OCI-LY1 (cell line): Measurements from ENCODE around the gene TXNL1.

Experiments used
- CTCF ChIP-seq: fragments of 200-600 bp; sonication (generic), shearing (Covaris generic); IDR thresholded peaks from 2 replicates; pipeline ENCODE4 v1.5.1; 2017; ENCODE audit warnings: mild to moderate bottlenecking, antibody characterized with exemption, low read length, moderate library complexity, mixed read lengths
- EZH2 ChIP-seq: fragments of 200-600 bp; sonication (generic), shearing (Covaris generic); IDR thresholded peaks from 2 replicates; pipeline ENCODE4 v1.8.0; 2017; ENCODE audit warnings: borderline replicate concordance, mixed run types, mild to moderate bottlenecking, antibody characterized with exemption, low read length, moderate library complexity, mixed read lengths

DNA sequence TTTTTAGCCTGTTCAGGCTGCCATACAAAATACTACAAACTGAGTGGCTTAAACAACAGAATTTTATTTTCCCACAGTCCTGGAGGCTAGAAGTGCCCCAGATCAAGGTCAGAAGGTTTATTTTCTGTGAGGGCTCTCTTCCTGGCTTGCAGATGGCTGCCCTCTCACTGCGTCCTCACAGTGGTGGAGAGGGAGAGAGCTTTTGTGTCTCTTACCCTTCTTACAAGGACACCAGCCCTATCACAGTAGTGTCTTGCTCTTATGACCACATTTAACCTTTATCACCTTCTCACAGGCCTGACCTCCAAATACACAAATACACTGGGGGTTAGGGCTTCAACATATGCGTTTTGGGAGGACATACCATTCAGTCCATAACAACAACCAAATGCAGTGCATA is 24.5 kb upstream of the TXNL1 start:
- no peak for TF ChIP-seq CTCF
- TF ChIP-seq EZH2, result no peak
